B cell (primary cell): Measurements from ENCODE around the gene CDC42BPB.

Source experiments
- CTCF ChIP-seq: fragments of 200-600 bp; IDR thresholded peaks from one replicate; pipeline ENCODE4 v1.8.0; 2022; ENCODE audit warnings: antibody characterized with exemption, mild to moderate bottlenecking
- EZH2 ChIP-seq: IDR thresholded peaks from 2 replicates; pipeline ENCODE4 v1.6.1; 2012; ENCODE audit warnings: borderline replicate concordance, low read depth, mild to moderate bottlenecking, moderate library complexity, low read length; ENCODE audit not compliant: insufficient read depth, poor library complexity, severe bottlenecking

- TF ChIP-seq CTCF (no peak), EZH2 (no peak)
Observed at GRCh38 chr14:102920273-102920997, 136.9 kb downstream of the CDC42BPB start.
